OCI-LY3 (cell line): Measurements from ENCODE around the gene HK2.

Experiments used
- CTCF ChIP-seq: fragments of 200-600, 300-600 bp; sonication (generic); IDR thresholded peaks from 2 replicates; pipeline ENCODE4 v1.5.1; 2014; ENCODE audit warnings: antibody characterized with exemption, low read length, low read depth
- EZH2phosphoT487 ChIP-seq: fragments of 200-600 bp; shearing (Covaris generic); IDR thresholded peaks from 2 replicates; pipeline ENCODE4 v1.6.1; 2018; ENCODE audit warnings: antibody characterized with exemption, mixed run types, low read depth

- TF ChIP-seq EZH2phosphoT487 (no peak), CTCF (no peak)
These were observed 11.0 kb upstream of the HK2 start for GRCh38 chr2:74822771-74823566.
